Measurements from ENCODE around the gene RIOK3. TPM values are rescaled to one million over a fixed set of nuclear protein-coding genes. Genes with fewer than 3 reads are reported as not detected.

RIOK3 gene
- total RNA-seq, 1 experiment from 2014 or later, result 35.8 TPM

- TF ChIP-seq CTCF (conservative IDR thresholded peaks at IDR 0.05; ENCODE audit: low read depth, low read length) (no peak), EZH2 (IDR thresholded peaks at IDR 0.05; ENCODE audit: borderline replicate concordance, low read depth, low read length, poor library complexity, severe bottlenecking) (no peak)
- CTCF ChIA-PET, result no interaction called here
- Histone ChIP-seq H3K4me1 (ENCODE audit: insufficient read depth, low read length, poor library complexity, severe bottlenecking) (no peaks in the 10 kb centered on the region), H3K27me3 (replicated peaks; ENCODE audit: insufficient read depth, low read depth, low read length, poor library complexity) (no peaks in the 10 kb centered on the region), H3K4me3 (ENCODE audit: low read depth, low read length, poor library complexity, severe bottlenecking) (no peak overlapping the region), H3K9me3 (ENCODE audit: low read depth, low read length, poor library complexity, severe bottlenecking) (peaks cover 5% of the 10 kb centered on the region), H3K36me3 (ENCODE audit: insufficient read depth, low read length, poor library complexity, severe bottlenecking) (no peaks in the 10 kb centered on the region), H3K27ac (ENCODE audit: low read depth, low read length, poor library complexity, severe bottlenecking) (no peak overlapping the region)
- DNase-seq (ENCODE audit: low spot score), result no peak
- POLR2A ChIA-PET (ENCODE audit: low non-redundant PET), result no interaction called here
- intact Hi-C loops (cut with micrococcal nuclease; ENCODE audit: unreplicated experiment), result loop anchor here (5.0 kb wide), 2 partner anchors 207 to 427 kb away; no protein-coding TSS in a partner anchor
- BruUV-seq (replicated peaks), result no TSS peak
These were observed 41.9 kb downstream of the RIOK3 start for GRCh38 chr18:23494992-23495391.

DNA sequence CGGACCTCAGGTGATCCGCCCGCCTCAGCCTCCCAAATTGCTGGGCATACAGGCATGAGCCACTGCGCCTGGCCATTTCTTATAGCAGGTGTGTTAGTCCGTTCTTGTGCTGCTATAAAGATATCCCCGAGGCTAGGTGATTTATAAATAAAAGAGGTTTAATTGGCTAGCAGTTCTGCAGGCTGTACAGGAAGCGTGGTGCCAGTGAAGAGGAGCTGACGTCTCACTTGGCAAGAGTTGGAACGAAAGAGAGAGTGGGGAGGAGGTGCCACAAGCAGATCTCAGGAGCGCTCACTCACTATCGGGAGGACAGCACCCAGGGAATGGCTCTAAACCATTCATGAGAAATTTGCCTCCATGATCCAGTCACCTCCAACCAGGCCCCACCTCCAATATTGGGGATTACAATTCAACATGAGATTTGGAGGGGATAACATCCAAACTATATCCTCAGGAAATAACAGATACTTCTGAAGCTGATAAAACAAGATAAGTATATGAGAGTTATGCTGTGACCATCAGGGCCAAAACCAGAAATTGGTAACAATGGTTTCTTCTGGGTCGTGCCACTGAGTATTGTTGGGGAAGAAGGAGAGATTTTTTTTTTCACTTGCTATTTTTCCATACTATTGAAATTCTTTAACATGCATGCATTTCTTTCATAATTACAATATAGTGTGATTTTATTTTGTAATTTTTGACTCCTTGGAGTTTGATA lies 42.8 kb downstream of the RIOK3 start:
- H3K27me3 ChIP-seq (replicated peaks; ENCODE audit: insufficient read depth, low read depth, low read length, poor library complexity), result no peaks in the 10 kb centered on the region
- no peaks in the 10 kb centered on the region for H3K4me1 ChIP-seq (ENCODE audit: insufficient read depth, low read length, poor library complexity, severe bottlenecking)
- H3K27ac ChIP-seq (ENCODE audit: low read depth, low read length, poor library complexity, severe bottlenecking), result no peak overlapping the region
- TF ChIP-seq EZH2 (IDR thresholded peaks at IDR 0.05; ENCODE audit: borderline replicate concordance, low read depth, low read length, poor library complexity, severe bottlenecking) (no peak), CTCF (conservative IDR thresholded peaks at IDR 0.05; ENCODE audit: low read depth, low read length) (no peak)
- CTCF ChIA-PET, result no interaction called here
- intact Hi-C loops (cut with micrococcal nuclease; ENCODE audit: unreplicated experiment), result loop anchor here (5.0 kb wide), 2 partner anchors 206 to 426 kb away; no protein-coding TSS in a partner anchor
- DNase-seq (ENCODE audit: low spot score), result no peak
- H3K9me3 ChIP-seq (ENCODE audit: low read depth, low read length, poor library complexity, severe bottlenecking), result peaks cover under 1% of the 10 kb centered on the region
- H3K4me3 ChIP-seq (ENCODE audit: low read depth, low read length, poor library complexity, severe bottlenecking), result no peak overlapping the region
- no TSS peak for BruUV-seq (replicated peaks)
- no peaks in the 10 kb centered on the region for H3K36me3 ChIP-seq (ENCODE audit: insufficient read depth, low read length, poor library complexity, severe bottlenecking)
- POLR2A ChIA-PET (ENCODE audit: low non-redundant PET), result no interaction called here

GRCh38 chr18:23498117-23498516 lies 45.0 kb downstream of the RIOK3 start:
- DNase-seq (ENCODE audit: low spot score), result no peak
- intact Hi-C loops (cut with micrococcal nuclease; ENCODE audit: unreplicated experiment), result loop anchor here (5.0 kb wide), 2 partner anchors 204 to 424 kb away; no protein-coding TSS in a partner anchor
- TF ChIP-seq EZH2 (IDR thresholded peaks at IDR 0.05; ENCODE audit: borderline replicate concordance, low read depth, low read length, poor library complexity, severe bottlenecking) (no peak), CTCF (conservative IDR thresholded peaks at IDR 0.05; ENCODE audit: low read depth, low read length) (no peak)
- BruUV-seq (replicated peaks), result no TSS peak
- Histone ChIP-seq H3K27me3 (replicated peaks; ENCODE audit: insufficient read depth, low read depth, low read length, poor library complexity) (no peaks in the 10 kb centered on the region), H3K4me1 (ENCODE audit: insufficient read depth, low read length, poor library complexity, severe bottlenecking) (no peaks in the 10 kb centered on the region), H3K27ac (ENCODE audit: low read depth, low read length, poor library complexity, severe bottlenecking) (no peak overlapping the region), H3K36me3 (ENCODE audit: insufficient read depth, low read length, poor library complexity, severe bottlenecking) (no peaks in the 10 kb centered on the region), H3K4me3 (ENCODE audit: low read depth, low read length, poor library complexity, severe bottlenecking) (no peak overlapping the region), H3K9me3 (ENCODE audit: low read depth, low read length, poor library complexity, severe bottlenecking) (no peaks in the 10 kb centered on the region)
- ChIA-PET CTCF (interaction anchor here (0.6 to 1.8 kb wide), 5 partner anchors 8 to 205 kb away, joined by 3 to 13 read pairs (median 3); no protein-coding TSS in a partner anchor), POLR2A (ENCODE audit: low non-redundant PET) (no interaction called here)

All from A673 (cell line).